Lung (tissue), 12 donors: Measurements from ENCODE around the gene NPFFR1. TPM values are rescaled to one million over a fixed set of nuclear protein-coding genes. Genes with fewer than 3 reads are reported as not detected.

Source experiments
- ATAC-seq: fragments of 200-7000 bp; cut with Tn5 transposase; one replicate; pipeline ENCODE4 v1.9.1; 2020; ENCODE audit warnings: moderate number of reproducible peaks; ENCODE audit not compliant: insufficient read depth, low FRiP score
- DNase-seq, 3 donors: peaks; one replicate each; pipeline ENCODE4 v3.0.0-alpha.2; 2013 to 2017
- H3K27ac ChIP-seq, 2 donors: one replicate each; pipeline ENCODE4 v1.5.1; 2013; ENCODE audit warnings: mild to moderate bottlenecking in 2 of 2, moderate library complexity in 2 of 2, control low read depth in 1 of 2, inconsistent platforms in 1 of 2, low read depth in 1 of 2, low read length in 1 of 2
- H3K27me3 ChIP-seq, 3 donors: one replicate each; pipeline ENCODE4 v1.5.1; 2013; ENCODE audit warnings: low read length in 2 of 3; ENCODE audit not compliant: control insufficient read depth in 3 of 3, insufficient read depth in 3 of 3
- H3K36me3 ChIP-seq, 4 donors: one replicate each; pipeline ENCODE4 v1.5.1; 2013; ENCODE audit warnings: low read length in 4 of 4, mild to moderate bottlenecking in 1 of 4, moderate library complexity in 1 of 4; ENCODE audit not compliant: control insufficient read depth in 4 of 4, insufficient read depth in 4 of 4
- H3K4me1 ChIP-seq, 5 donors: one replicate each; pipeline ENCODE4 v1.5.1; 2013; ENCODE audit warnings: low read length in 5 of 5, mild to moderate bottlenecking in 2 of 5, moderate library complexity in 1 of 5; ENCODE audit not compliant: control insufficient read depth in 5 of 5, insufficient read depth in 5 of 5
- H3K4me3 ChIP-seq: one replicate; pipeline ENCODE4 v1.5.1; 2013; ENCODE audit warnings: mild to moderate bottlenecking, control low read depth, moderate library complexity
- H3K9ac ChIP-seq, 2 donors: one replicate each; pipeline ENCODE4 v1.5.1; 2013; ENCODE audit warnings: low read length in 2 of 2, control low read depth in 1 of 2; ENCODE audit not compliant: insufficient read depth in 1 of 2
- H3K9me3 ChIP-seq, 4 donors: one replicate each; pipeline ENCODE4 v1.5.1; 2013; ENCODE audit warnings: low read length in 3 of 4, mild to moderate bottlenecking in 1 of 4, moderate library complexity in 1 of 4; ENCODE audit not compliant: control insufficient read depth in 4 of 4, insufficient read depth in 3 of 4
- CTCF ChIP-seq: IDR thresholded peaks from 2 replicates; pipeline ENCODE4 v1.5.1; 2012; ENCODE audit warnings: mild to moderate bottlenecking; ENCODE audit errors: control extremely low read depth, extremely low read depth
- WGBS, 2 donors: extraction: QIAGEN DNeasy Blood & Tissue Kit; methylation state at CpG; one replicate each; pipeline ENCODE4 v1.1.7; 2013; 5-methylcytosine and 5-hydroxymethylcytosine counted together
- polyA plus RNA-seq, 2 donors: library from polyadenylated mRNA; stranded (reverse); fragments of 200-250 nt; gene quantifications; one replicate each; pipeline ENCODE4 v1.2.1, GENCODE V29; 2013
- total RNA-seq, 2 donors: library from RNA; depleted of rRNA in 1 of 2; stranded (reverse); fragments of >200 nt in 1 of 2; gene quantifications; one replicate each; pipeline ENCODE4 v1.2.1, GENCODE V29; 2014 to 2021
- donor health status: control.
- donor health status: control.
- donor health status: Bipolar disorder and iron deficiency.
- donor health status: healthy.
- donor health status: DM: yes; HTN: yes; CAD: no.

The NPFFR1 gene
- total and polyA plus RNA-seq, 4 donors, result 0.12 to 2.2 (median 0.14) TPM

DNA sequence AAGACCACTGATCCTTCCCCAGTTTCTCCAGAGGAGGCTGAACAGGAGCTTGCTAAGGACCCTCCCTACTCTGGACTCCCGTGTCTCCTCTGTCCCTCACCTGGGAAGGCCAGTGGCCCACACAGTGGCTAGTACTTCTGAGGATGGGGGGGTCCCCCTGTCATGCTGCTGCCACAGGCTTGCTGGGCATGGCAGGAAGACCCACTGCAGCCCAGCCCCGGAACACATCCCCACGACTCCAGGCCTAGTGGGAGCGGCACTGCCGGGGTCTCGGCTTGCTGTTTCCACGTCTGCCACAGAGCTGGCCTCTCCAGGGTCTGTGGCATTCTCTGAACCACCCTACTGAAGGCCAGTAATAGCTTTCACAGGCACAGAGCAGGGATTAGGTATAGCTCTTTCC is 25.9 kb upstream of the NPFFR1 start:
- no peak for DNase-seq
- TF ChIP-seq CTCF, result no peak
- no peaks in the 10 kb centered on the region for H3K27me3 ChIP-seq
- no peak overlapping the region for H3K27ac ChIP-seq
- no peak for ATAC-seq
- peaks cover 0 to 10% (median 0%) of the 10 kb centered on the region in 5 donors for H3K4me1 ChIP-seq
- 96 to 97% methylated on average over 7 of the region's 7 CpGs for WGBS, 2 donors
- no peak overlapping the region for H3K4me3 ChIP-seq
- no peaks in the 10 kb centered on the region for H3K36me3 ChIP-seq
- H3K9ac ChIP-seq, result no peak overlapping the region
- no peaks in the 10 kb centered on the region for H3K9me3 ChIP-seq

DNA sequence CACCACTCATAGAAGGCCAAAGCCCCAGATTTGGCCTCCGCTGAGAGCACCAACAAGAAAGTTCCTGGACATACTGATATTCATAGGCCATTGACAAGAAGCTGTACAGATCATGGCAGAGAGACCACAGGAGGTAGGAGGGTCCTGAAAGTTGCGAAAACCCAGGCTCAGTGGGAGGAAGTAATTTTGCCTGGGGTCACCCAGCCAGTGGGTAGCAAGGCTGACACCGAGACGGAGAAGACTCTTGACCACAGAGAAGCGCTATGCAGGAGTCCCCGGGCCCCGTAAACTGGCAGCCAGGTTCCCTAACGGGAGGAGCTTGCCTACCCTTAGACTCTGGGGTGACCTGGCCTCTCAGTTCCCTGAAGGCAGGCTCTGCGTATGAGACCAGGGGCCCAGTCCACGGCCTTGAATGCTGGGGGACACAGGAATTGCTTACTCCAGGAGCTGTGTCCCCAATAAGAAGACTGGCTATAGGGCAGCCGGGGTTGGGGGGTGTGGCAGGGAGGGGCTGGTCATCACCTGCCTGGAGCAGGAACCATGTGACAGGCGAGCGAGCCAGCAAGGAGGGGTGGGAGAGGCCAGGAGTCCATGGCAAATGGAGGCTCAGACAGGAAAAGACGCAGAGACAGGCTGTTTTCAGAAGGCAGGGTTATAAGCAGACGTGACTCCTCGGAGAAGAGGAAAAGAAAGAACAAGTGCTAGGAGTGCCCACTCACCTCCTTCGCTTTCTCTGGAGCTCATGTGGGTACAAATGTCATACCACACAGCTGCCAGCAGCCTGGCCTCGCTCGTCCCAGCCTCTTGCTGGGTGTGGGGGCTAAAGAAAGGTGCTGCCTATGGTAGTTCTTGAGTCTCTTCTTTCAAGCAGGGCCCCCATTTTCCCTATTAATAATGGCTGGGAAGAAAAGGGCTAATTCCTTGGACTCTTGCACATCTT is 24.6 kb upstream of the NPFFR1 start:
- no peak overlapping the region for H3K9ac ChIP-seq
- H3K36me3 ChIP-seq, result no peaks in the 10 kb centered on the region
- no peak for TF ChIP-seq CTCF
- peaks cover 0 to 9% (median 0%) of the 10 kb centered on the region in 5 donors for H3K4me1 ChIP-seq
- no peaks in the 10 kb centered on the region for H3K27me3 ChIP-seq
- no peak overlapping the region for H3K27ac ChIP-seq
- H3K9me3 ChIP-seq, result no peaks in the 10 kb centered on the region
- ATAC-seq (no peak), DNase-seq (peak in 1 of 3 donors; percentile 4)
- no peak overlapping the region for H3K4me3 ChIP-seq
- WGBS, 2 donors, result 73 to 87% methylated on average over 19 of the region's 19 CpGs

- H3K27me3 ChIP-seq, result no peaks in the 10 kb centered on the region
- no peak overlapping the region for H3K4me3 ChIP-seq
- WGBS, 2 donors, result 90 to 93% methylated on average over 5 of the region's 5 CpGs
- H3K4me1 ChIP-seq, result no peaks in the 10 kb centered on the region
- no peak overlapping the region for H3K9ac ChIP-seq
- TF ChIP-seq CTCF, result no peak
- peak in 1 of 3 donors; percentile 0 for DNase-seq
- no peaks in the 10 kb centered on the region for H3K36me3 ChIP-seq
- no peak overlapping the region for H3K27ac ChIP-seq
- H3K9me3 ChIP-seq, result no peaks in the 10 kb centered on the region
- no peak for ATAC-seq
Measured at GRCh38 chr10:70306886-70307520, 23.2 kb upstream of the NPFFR1 start.
